ENCODE measurements around the gene EPN1.

EPN1 gene

GRCh38 chr19:55643003-55643886, 31.8 kb upstream of the EPN1 start, which contains the start of gene ZNF581:
Gene ZNF581, plus strand, starts transcription at chr19:55643649. Its CDS starts 923 bp downstream, at chr19:55644572.
- TF ChIP-seq, protein P1, sequence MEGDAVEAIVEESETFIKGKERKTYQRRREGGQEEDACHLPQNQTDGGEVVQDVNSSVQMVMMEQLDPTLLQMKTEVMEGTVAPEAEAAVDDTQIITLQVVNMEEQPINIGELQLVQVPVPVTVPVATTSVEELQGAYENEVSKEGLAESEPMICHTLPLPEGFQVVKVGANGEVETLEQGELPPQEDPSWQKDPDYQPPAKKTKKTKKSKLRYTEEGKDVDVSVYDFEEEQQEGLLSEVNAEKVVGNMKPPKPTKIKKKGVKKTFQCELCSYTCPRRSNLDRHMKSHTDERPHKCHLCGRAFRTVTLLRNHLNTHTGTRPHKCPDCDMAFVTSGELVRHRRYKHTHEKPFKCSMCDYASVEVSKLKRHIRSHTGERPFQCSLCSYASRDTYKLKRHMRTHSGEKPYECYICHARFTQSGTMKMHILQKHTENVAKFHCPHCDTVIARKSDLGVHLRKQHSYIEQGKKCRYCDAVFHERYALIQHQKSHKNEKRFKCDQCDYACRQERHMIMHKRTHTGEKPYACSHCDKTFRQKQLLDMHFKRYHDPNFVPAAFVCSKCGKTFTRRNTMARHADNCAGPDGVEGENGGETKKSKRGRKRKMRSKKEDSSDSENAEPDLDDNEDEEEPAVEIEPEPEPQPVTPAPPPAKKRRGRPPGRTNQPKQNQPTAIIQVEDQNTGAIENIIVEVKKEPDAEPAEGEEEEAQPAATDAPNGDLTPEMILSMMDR (IDR thresholded peaks at IDR 0.05; ENCODE audit: low read depth, low read length): no peak
- peak; percentile 40 for DNase-seq (ENCODE audit: extremely low read depth, low read depth)

DNA sequence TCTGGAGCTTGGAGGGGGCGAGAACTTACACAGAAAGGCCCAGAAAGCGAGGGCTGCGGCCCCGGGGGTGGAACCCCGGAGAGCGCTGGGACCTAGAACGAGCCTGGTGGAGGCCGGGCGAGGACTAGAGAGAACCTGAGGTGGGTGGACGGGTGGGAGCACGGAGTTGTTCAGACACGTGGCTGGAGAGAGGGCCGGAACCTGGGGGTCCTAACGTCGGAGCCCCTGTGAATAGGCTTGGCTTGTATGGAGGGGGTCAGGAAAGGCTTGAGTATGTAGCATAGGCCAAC, 31.2 kb upstream of the EPN1 start:
- DNase-seq (ENCODE audit: extremely low read depth, low read depth): no peak
- TF ChIP-seq, protein P1 (IDR thresholded peaks at IDR 0.05; ENCODE audit: low read depth, low read length): no peak

GRCh38 chr19:55644191-55644833, 30.7 kb upstream of the EPN1 start:
- TF ChIP-seq, protein P1 (IDR thresholded peaks at IDR 0.05; ENCODE audit: low read depth, low read length): no peak
- DNase-seq (ENCODE audit: extremely low read depth, low read depth): no peak

- TF ChIP-seq, protein P1 (IDR thresholded peaks at IDR 0.05; ENCODE audit: low read depth, low read length): no peak
- DNase-seq (ENCODE audit: extremely low read depth, low read depth): no peak
Observed at GRCh38 chr19:55644842-55645511, 30.0 kb upstream of the EPN1 start.

- TF ChIP-seq, protein P1 (IDR thresholded peaks at IDR 0.05; ENCODE audit: low read depth, low read length): no peak
- DNase-seq (ENCODE audit: extremely low read depth, low read depth): no peak
Observed at GRCh38 chr19:55645512-55645881, 29.5 kb upstream of the EPN1 start.

DNA sequence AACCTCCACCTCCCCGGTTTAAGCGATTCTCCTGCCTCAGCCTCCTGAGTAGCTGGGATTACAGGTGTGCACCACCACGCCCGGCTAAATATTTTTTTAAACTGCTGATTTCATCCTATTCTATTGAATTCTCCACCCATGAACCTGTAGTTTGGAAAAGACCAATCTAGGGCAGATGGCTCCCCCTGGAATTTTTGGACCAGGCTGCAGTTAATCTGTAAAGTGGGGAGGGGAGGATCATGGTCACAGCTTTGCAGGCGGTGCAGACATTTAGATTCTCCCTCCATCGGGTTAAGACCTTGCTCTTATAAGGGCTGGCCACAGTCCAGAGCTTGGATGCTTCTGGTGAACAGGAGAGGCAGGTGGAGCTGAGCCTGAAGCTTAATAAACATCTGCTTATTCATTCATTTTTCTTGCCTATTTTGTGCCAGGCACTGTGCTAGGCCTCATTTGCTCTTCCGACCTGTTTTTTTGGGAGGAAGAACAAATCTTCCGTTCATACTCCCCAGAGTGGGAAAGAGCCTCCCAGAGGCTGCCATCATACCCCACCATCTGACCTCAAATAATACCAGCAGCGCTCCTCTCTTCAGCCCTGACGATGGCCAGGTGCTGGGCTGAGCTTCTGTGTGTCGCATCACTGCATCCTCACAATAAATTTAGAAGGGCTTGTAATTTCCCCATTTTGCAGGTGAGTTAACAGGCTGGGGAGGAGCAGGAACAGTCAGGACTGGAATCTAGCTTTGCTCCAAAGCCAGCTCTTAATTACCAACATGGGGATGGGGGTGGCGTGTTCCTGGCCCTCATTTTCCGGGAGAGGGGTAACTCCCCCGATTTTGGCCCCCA, 27.9 kb upstream of the EPN1 start:
- TF ChIP-seq, protein P1 (IDR thresholded peaks at IDR 0.05; ENCODE audit: low read depth, low read length): no peak
- DNase-seq (ENCODE audit: extremely low read depth, low read depth): no peak
